GM12865 (cell line): ENCODE measurements around the gene EFNB1.
"Not testable (repeated sequence)": the region's sequence is repeated elsewhere in the genome, so short reads cannot be mapped to it uniquely, and the experiment has no call there.

Source experiments
- DNase-seq: peaks from one replicate; pipeline ENCODE4 v3.0.0; 2010; ENCODE audit warnings: low read depth
- H3K4me3 ChIP-seq: 2 replicates; pipeline ENCODE4 v1.5.1; 2011; ENCODE audit warnings: mild to moderate bottlenecking, low read depth, low read length, control low read depth
- TF ChIP-seq, protein P1 (sequence below): IDR thresholded peaks from 2 replicates; pipeline ENCODE4 v1.5.1; 2011; ENCODE audit warnings: low read length, control low read depth, low read depth, inconsistent platforms; ENCODE audit not compliant: insufficient read depth; ENCODE audit errors: missing control alignments

EFNB1 gene

DNA sequence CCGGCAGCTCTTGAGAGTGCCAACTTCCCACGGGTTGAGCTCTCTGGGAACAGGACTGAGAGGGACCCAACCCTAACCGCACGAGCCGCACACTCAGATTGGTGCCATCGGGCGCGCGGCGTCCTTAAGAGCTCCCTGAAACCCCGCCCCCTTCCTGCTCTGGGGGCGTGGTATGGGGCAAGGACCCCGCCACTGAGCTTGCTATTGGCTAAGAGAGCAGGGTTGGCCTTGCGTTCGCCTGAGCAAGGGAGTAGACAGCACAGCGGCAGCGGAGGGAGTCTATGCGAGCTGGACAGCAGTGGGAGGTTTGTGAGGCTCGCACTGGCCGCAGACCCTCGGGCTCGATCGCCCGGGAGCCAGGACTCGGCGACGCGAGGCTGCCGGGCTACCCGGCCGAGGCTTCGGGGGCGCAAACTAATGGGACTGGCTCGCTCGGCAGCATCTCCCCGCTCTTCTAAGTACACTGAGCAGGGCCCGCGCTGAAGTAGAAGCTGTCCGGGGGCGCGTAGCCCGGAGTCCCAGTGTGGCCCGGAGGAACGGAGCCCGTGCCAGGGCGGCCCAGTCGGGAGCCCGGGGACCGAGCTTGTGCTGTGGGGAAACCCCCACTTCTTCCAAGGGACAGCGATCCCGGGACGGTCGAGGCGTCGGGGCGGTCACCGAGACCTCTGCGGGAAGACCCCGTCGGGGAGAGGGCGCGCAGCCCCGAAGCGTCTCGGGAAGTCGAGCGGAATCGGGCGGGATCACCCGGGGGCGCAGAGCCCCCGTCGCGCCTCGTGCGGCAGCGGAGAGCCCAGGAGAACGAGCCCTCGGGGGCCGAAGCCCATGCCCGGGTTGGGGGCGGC lies at the start of gene EFNB1:
TSS of gene EFNB1 (plus strand) at position 282 of the 842 bp plus-strand sequence. CDS start 756 bp downstream, outside the sequence.
- peak; percentile 94 for DNase-seq
- peak within 1 kb of the TSS; percentile 73 for H3K4me3 ChIP-seq
- TF ChIP-seq, protein P1, sequence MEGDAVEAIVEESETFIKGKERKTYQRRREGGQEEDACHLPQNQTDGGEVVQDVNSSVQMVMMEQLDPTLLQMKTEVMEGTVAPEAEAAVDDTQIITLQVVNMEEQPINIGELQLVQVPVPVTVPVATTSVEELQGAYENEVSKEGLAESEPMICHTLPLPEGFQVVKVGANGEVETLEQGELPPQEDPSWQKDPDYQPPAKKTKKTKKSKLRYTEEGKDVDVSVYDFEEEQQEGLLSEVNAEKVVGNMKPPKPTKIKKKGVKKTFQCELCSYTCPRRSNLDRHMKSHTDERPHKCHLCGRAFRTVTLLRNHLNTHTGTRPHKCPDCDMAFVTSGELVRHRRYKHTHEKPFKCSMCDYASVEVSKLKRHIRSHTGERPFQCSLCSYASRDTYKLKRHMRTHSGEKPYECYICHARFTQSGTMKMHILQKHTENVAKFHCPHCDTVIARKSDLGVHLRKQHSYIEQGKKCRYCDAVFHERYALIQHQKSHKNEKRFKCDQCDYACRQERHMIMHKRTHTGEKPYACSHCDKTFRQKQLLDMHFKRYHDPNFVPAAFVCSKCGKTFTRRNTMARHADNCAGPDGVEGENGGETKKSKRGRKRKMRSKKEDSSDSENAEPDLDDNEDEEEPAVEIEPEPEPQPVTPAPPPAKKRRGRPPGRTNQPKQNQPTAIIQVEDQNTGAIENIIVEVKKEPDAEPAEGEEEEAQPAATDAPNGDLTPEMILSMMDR = no peak

DNA sequence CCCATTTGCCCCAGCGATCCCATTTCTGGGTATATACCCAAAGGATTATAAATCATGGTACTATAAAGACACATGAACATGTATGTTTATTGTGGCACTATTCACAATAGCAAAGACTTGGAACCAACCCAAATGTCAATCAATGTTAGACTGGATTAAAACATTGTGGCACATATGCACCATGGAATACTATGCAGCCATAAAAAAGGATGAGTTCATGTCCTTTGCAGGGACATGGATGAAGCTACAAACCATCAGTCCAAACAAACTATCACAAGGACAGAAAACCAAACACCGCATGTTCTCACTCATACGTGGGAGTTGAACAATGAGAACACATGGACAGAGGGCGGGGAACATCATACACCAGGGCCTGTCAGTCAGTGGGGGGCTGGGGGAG lies 47.5 kb upstream of the EFNB1 start:
- not testable (repeated sequence) for H3K4me3 ChIP-seq, DNase-seq

DNA sequence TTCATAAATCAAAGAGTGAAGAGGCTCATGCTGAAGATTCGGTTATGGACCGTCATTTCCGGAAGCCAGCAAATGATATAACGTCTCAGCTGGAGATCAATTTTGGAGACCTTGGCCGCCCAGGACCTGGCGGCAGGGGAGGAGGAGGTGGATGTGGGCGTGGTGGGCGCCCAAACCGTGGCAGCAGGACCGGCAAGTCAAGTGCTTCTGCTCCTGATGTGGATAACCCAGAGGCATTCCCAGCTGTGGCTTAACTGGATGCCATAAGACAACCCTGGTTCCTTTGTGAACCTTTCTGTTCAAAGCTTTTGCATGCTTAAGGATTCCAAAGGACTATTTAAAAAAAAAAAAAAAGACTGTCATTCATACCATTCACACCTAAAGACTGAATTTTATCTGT lies 44.0 kb upstream of the EFNB1 start:
- no peak overlapping the region for H3K4me3 ChIP-seq
- TF ChIP-seq, protein P1 = no peak
- DNase-seq = no peak

DNA sequence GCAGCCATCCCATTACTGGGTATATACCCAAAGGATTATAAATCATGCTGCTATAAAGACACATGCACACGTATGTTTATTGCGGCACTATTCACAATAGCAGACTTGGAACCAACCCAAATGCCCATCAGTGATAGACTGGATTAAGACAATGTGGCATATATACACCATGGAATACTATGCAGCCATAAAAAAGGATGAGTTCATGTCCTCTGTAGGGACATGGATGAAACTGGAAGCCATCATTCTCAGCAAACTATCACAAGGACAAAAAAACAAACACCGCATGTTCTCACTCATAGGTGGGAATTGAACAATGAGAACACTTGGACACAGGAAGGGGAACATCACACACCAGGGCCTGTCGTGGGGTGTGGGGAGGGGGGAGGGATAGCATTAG lies 42.2 kb upstream of the EFNB1 start:
- H3K4me3 ChIP-seq, DNase-seq: not testable (repeated sequence)

DNA sequence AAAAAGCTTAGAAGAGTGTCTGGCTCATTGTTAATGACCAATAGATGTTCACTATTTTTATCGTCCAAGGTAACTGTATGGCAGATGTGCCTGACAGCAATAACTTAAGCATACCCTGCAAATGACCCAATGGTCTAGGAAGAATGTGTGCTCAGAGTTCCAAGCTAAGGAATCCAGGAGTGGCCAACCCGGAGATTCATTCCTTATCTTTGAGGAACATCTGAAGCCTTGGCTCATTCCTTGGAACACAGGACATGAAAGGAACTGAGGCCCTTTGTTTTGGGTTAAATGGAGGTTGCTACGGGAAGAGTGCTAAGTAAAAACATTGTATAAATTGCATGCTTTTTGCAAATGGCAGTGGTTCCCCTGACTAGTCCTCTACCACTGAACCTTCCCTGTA lies 38.9 kb upstream of the EFNB1 start:
- DNase-seq = no peak

DNA sequence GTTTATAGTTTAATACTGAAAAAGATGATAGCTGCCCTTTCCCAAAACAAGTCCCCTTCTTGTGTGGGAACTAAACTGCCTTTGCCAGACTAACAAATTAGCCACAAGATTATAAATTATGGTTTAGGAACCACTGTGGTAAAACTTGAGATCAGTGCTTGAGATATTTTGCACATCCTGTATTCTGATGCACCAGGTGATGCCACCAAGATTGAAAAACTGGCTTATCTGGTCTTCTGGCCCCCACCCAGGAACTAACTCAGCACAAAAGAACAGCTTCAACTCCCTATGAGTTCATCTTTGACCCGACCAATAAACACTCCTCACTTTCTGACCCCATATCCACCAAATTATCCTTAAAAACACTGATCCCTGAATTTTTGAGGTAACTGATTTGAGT lies 36.7 kb upstream of the EFNB1 start:
- TF ChIP-seq, protein P1 = no peak
- DNase-seq = no peak
- H3K4me3 ChIP-seq = no peak overlapping the region

More for the DNA sequence above, 38.9 kb upstream of the EFNB1 start:
- TF ChIP-seq, protein P1 = no peak
- no peak overlapping the region for H3K4me3 ChIP-seq

DNA sequence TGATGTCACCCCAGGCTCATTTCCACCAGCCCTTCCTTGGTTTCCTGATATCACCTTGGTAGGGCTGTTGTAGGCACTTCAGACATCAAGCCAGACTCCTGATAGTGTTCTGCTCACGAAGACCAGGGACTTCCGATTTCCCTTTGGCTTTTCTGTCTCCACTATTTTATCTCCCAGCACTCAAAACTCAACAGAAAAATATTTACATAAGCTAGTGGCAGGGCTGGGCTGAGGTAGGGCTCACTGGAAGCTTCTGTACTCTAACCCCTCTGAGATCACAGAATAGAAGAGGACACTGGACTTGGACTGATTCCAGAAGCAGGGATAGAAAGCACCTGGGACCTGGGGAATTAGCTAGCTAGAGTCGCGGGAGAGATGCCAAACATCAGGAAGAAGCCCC lies 34.4 kb upstream of the EFNB1 start:
- H3K4me3 ChIP-seq = no peak overlapping the region
- TF ChIP-seq, protein P1 = no peak
- no peak for DNase-seq

DNA sequence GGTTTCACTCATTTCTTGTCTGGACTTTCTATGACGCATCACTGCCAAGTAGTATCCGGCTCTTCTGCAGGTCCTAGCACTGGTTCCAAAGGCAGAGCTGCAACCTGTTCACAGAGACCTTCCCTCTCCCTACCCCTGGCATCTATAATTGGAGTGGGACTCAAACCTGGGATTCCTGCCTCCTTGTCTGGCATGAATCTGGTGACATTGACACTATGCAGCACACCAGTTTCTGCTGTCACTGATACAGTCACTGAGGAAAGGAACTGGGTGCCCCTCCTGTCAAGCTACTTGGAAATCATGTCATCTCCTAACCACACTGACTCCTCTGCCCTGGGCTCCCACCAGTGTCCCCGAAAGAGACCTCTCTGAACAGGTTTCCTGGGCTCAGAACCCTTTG lies 33.1 kb upstream of the EFNB1 start:
- DNase-seq = no peak
- TF ChIP-seq, protein P1 = no peak
- no peak overlapping the region for H3K4me3 ChIP-seq

DNA sequence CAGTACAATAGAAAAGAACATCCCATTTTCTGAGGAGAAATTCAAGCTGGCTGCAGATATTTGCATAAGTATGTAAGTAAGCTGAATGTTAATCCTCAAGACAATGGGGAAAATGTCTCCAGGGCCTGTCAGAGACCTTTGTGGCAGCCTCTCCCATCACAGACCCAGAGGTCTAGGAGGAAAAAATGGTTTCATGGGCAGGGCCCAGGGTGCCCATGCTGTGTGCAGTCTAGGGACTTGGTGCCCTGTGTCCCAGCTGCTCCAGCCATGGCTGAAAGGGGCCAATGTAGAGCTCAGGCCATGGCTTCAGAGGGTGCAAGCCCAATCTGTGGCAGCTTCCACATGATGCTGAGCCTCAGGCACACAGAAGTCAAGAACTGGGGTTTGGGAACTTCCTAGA lies 30.4 kb upstream of the EFNB1 start:
- not testable (repeated sequence) for DNase-seq, H3K4me3 ChIP-seq
